ENCODE measurements around the gene CCDC85A.
A peak's percentile ranks its signal among the peaks of the same experiment; 100 is the strongest.

Gene CCDC85A

GRCh38 chr2:56195563-56195962, 11.8 kb downstream of the CCDC85A start:
- DNase-seq, result no peak

GRCh38 chr2:56197816-56198215, 14.0 kb downstream of the CCDC85A start:
- no peak for DNase-seq

GRCh38 chr2:56198936-56199335, 15.1 kb downstream of the CCDC85A start:
- no peak for DNase-seq

- no peak for DNase-seq
These were observed 15.7 kb downstream of the CCDC85A start for GRCh38 chr2:56199492-56199891.

GRCh38 chr2:56202381-56203121, 18.8 kb downstream of the CCDC85A start:
- DNase-seq, result no peak

GRCh38 chr2:56204556-56204955, 20.8 kb downstream of the CCDC85A start:
- DNase-seq, result no peak

- DNase-seq, result no peak
These were observed 22.5 kb downstream of the CCDC85A start for GRCh38 chr2:56206250-56206649.

- DNase-seq, result no peak
These were observed 24.0 kb downstream of the CCDC85A start for GRCh38 chr2:56207760-56208159.

- no peak for DNase-seq
These were observed 24.6 kb downstream of the CCDC85A start for GRCh38 chr2:56208380-56208779.

- no peak for DNase-seq
These were observed 25.9 kb downstream of the CCDC85A start for GRCh38 chr2:56209701-56210100.

- no peak for DNase-seq
These were observed 26.5 kb downstream of the CCDC85A start for GRCh38 chr2:56210291-56210690.

- DNase-seq, result no peak
These were observed 27.3 kb downstream of the CCDC85A start for GRCh38 chr2:56211048-56211447.

- no peak for DNase-seq
These were observed 32.1 kb downstream of the CCDC85A start for GRCh38 chr2:56215911-56216310.

- DNase-seq, result no peak
These were observed 33.3 kb downstream of the CCDC85A start for GRCh38 chr2:56217106-56217505.

GRCh38 chr2:56222481-56222880, 38.7 kb downstream of the CCDC85A start:
- DNase-seq, result no peak

- DNase-seq, result no peak
These were observed 40.5 kb downstream of the CCDC85A start for GRCh38 chr2:56224316-56224715.

- no peak for DNase-seq
These were observed 44.0 kb downstream of the CCDC85A start for GRCh38 chr2:56227811-56228210.

- DNase-seq, result no peak
These were observed 45.7 kb downstream of the CCDC85A start for GRCh38 chr2:56229397-56230060.

- DNase-seq, result no peak
These were observed 46.4 kb downstream of the CCDC85A start for GRCh38 chr2:56230156-56230555.

GRCh38 chr2:56231361-56231760, 47.6 kb downstream of the CCDC85A start:
- DNase-seq, result no peak

GRCh38 chr2:56232912-56233311, 49.1 kb downstream of the CCDC85A start:
- no peak for DNase-seq

GRCh38 chr2:56234241-56234640, 50.5 kb downstream of the CCDC85A start:
- DNase-seq, result no peak

- peak in 1 of 2 experiments; percentile 67 for DNase-seq
These were observed 55.2 kb downstream of the CCDC85A start for GRCh38 chr2:56239030-56239429.

- peak in 1 of 2 experiments; percentile 21 for DNase-seq
These were observed 55.6 kb downstream of the CCDC85A start for GRCh38 chr2:56239437-56239836.

GRCh38 chr2:56240210-56240609, 56.4 kb downstream of the CCDC85A start:
- no peak for DNase-seq
